Central memory CD8-positive, alpha-beta T cell (primary cell): ENCODE measurements around the gene LRP11.
"Not testable (repeated sequence)": the region's sequence is repeated elsewhere in the genome, so short reads cannot be mapped to it uniquely, and the experiment has no call there.

Source experiments
- ATAC-seq: fragments of 150-1000 bp; cut with Tn5 transposase; replicated peaks from 2 replicates; pipeline ENCODE4 v1.10.0; 2022; ENCODE audit warnings: mild to moderate bottlenecking, moderate FRiP score, moderate number of reproducible peaks; ENCODE audit not compliant: poor library complexity, severe bottlenecking; ENCODE audit errors: extremely low read depth
- DNase-seq, 2 donors: peaks; one replicate each; pipeline ENCODE4 v3.0.0; 2021; ENCODE audit warnings: low spot score in 2 of 2
- H3K27ac Mint-ChIP-seq: one replicate; pipeline ENCODE4 v1.8.0; 2022; ENCODE audit warnings: low read depth, mild to moderate bottlenecking, moderate library complexity, mixed read lengths
- H3K27me3 Mint-ChIP-seq: one replicate; pipeline ENCODE4 v1.8.0; 2022; ENCODE audit warnings: mixed read lengths
- H3K36me3 Mint-ChIP-seq: one replicate; pipeline ENCODE4 v1.8.0; 2022; ENCODE audit warnings: mild to moderate bottlenecking, moderate library complexity, mixed read lengths; ENCODE audit not compliant: insufficient read depth
- H3K4me1 Mint-ChIP-seq: one replicate; pipeline ENCODE4 v1.8.0; 2022; ENCODE audit warnings: mixed read lengths
- H3K4me3 Mint-ChIP-seq: one replicate; pipeline ENCODE4 v1.8.0; 2022; ENCODE audit warnings: mild to moderate bottlenecking, moderate library complexity, mixed read lengths
- H3K9me3 Mint-ChIP-seq: one replicate; pipeline ENCODE4 v1.8.0; 2022; ENCODE audit warnings: mixed read lengths

The LRP11 gene

GRCh38 chr6:149863698-149864577 lies at the start of gene LRP11:
TSS of gene LRP11 (minus strand) at chr6:149864359. CDS start at chr6:149864020, 339 bp downstream.
- Mint-ChIP-seq H3K4me3 (peak within 1 kb of the TSS; percentile 64), H3K4me1 (peaks cover 6% of the 10 kb centered on the region), H3K36me3 (peaks cover 4% of the 10 kb centered on the region), H3K27ac (no peak within 1 kb of the TSS), H3K9me3 (no peaks in the 10 kb centered on the region), H3K27me3 (peaks cover 13% of the 10 kb centered on the region)
- peak; percentile 82 for ATAC-seq
- peak; percentile 67 to 69 for DNase-seq

GRCh38 chr6:149913540-149914240 lies 49.5 kb upstream of the LRP11 start:
- H3K27me3 Mint-ChIP-seq: peaks cover 46% of the 10 kb centered on the region
- no peaks in the 10 kb centered on the region for H3K9me3 Mint-ChIP-seq

GRCh38 chr6:149913085-149913484 lies 48.9 kb upstream of the LRP11 start:
- H3K27ac Mint-ChIP-seq: no peak overlapping the region
- no peak overlapping the region for H3K4me3 Mint-ChIP-seq
- H3K27me3 Mint-ChIP-seq: peaks cover 40% of the 10 kb centered on the region
- H3K4me1 Mint-ChIP-seq: no peaks in the 10 kb centered on the region
- peaks cover 2% of the 10 kb centered on the region for H3K9me3 Mint-ChIP-seq
- ATAC-seq (no peak), DNase-seq (no peak)
- no peaks in the 10 kb centered on the region for H3K36me3 Mint-ChIP-seq

More at GRCh38 chr6:149913540-149914240, 49.5 kb upstream of the LRP11 start:
- no peak overlapping the region for H3K27ac Mint-ChIP-seq
- ATAC-seq: no peak
- H3K4me3 Mint-ChIP-seq: no peak overlapping the region
- no peaks in the 10 kb centered on the region for H3K36me3 Mint-ChIP-seq
- no peaks in the 10 kb centered on the region for H3K4me1 Mint-ChIP-seq
- no peak for DNase-seq

- peaks cover 38% of the 10 kb centered on the region for H3K27me3 Mint-ChIP-seq
- H3K9me3 Mint-ChIP-seq, H3K36me3 Mint-ChIP-seq, ATAC-seq, H3K4me3 Mint-ChIP-seq, DNase-seq, H3K4me1 Mint-ChIP-seq, H3K27ac Mint-ChIP-seq: not testable (repeated sequence)
Measured at GRCh38 chr6:149912680-149913079, 48.5 kb upstream of the LRP11 start.

- H3K9me3 Mint-ChIP-seq: peaks cover 6% of the 10 kb centered on the region
- ATAC-seq: no peak
- H3K4me1 Mint-ChIP-seq: no peaks in the 10 kb centered on the region
- no peak overlapping the region for H3K27ac Mint-ChIP-seq
- H3K4me3 Mint-ChIP-seq: no peak overlapping the region
- no peak for DNase-seq
- no peaks in the 10 kb centered on the region for H3K36me3 Mint-ChIP-seq
- H3K27me3 Mint-ChIP-seq: peaks cover 38% of the 10 kb centered on the region
Measured at GRCh38 chr6:149910721-149911151, 46.6 kb upstream of the LRP11 start.

- ATAC-seq (no peak), DNase-seq (no peak)
- Mint-ChIP-seq H3K27ac (no peak overlapping the region), H3K9me3 (peaks cover 6% of the 10 kb centered on the region), H3K4me3 (no peak overlapping the region), H3K4me1 (no peaks in the 10 kb centered on the region), H3K27me3 (peaks cover 43% of the 10 kb centered on the region), H3K36me3 (no peaks in the 10 kb centered on the region)
Measured at GRCh38 chr6:149909701-149910470, 45.7 kb upstream of the LRP11 start.

GRCh38 chr6:149908480-149908879 lies 44.3 kb upstream of the LRP11 start:
- not testable (repeated sequence) for H3K4me3 Mint-ChIP-seq
- H3K27me3 Mint-ChIP-seq: peaks cover 41% of the 10 kb centered on the region

GRCh38 chr6:149907317-149907716 lies 43.2 kb upstream of the LRP11 start:
- no peaks in the 10 kb centered on the region for H3K4me1 Mint-ChIP-seq
- DNase-seq (no peak), ATAC-seq (no peak)
- H3K4me3 Mint-ChIP-seq: no peak overlapping the region
- H3K27me3 Mint-ChIP-seq: peaks cover 44% of the 10 kb centered on the region
- H3K36me3 Mint-ChIP-seq: no peaks in the 10 kb centered on the region
- peaks cover 6% of the 10 kb centered on the region for H3K9me3 Mint-ChIP-seq
- H3K27ac Mint-ChIP-seq: no peak overlapping the region

More at GRCh38 chr6:149908480-149908879, 44.3 kb upstream of the LRP11 start:
- not testable (repeated sequence) for H3K36me3 Mint-ChIP-seq, H3K4me1 Mint-ChIP-seq, DNase-seq, ATAC-seq, H3K9me3 Mint-ChIP-seq, H3K27ac Mint-ChIP-seq

GRCh38 chr6:149906405-149906804 lies 42.2 kb upstream of the LRP11 start:
- Mint-ChIP-seq H3K4me3 (no peak overlapping the region), H3K9me3 (peaks cover 6% of the 10 kb centered on the region), H3K36me3 (no peaks in the 10 kb centered on the region), H3K4me1 (no peaks in the 10 kb centered on the region), H3K27ac (no peak overlapping the region), H3K27me3 (peaks cover 49% of the 10 kb centered on the region)
- DNase-seq (no peak), ATAC-seq (no peak)

- no peak for ATAC-seq
- Mint-ChIP-seq H3K9me3 (peaks cover 6% of the 10 kb centered on the region), H3K4me3 (no peak overlapping the region), H3K36me3 (no peaks in the 10 kb centered on the region), H3K4me1 (no peaks in the 10 kb centered on the region), H3K27ac (no peak overlapping the region), H3K27me3 (peaks cover 46% of the 10 kb centered on the region)
- DNase-seq: no peak
Measured at GRCh38 chr6:149905911-149906371, 41.8 kb upstream of the LRP11 start.

GRCh38 chr6:149905371-149905910 lies 41.3 kb upstream of the LRP11 start:
- peaks cover 6% of the 10 kb centered on the region for H3K9me3 Mint-ChIP-seq

More at GRCh38 chr6:149905371-149905910, 41.3 kb upstream of the LRP11 start:
- H3K36me3 Mint-ChIP-seq: no peaks in the 10 kb centered on the region
- no peaks in the 10 kb centered on the region for H3K4me1 Mint-ChIP-seq
- DNase-seq (no peak), ATAC-seq (no peak)
- no peak overlapping the region for H3K4me3 Mint-ChIP-seq
- H3K27ac Mint-ChIP-seq: no peak overlapping the region
- peaks cover 41% of the 10 kb centered on the region for H3K27me3 Mint-ChIP-seq
